HG02759 (cell line): ENCODE results near the gene SP3.

Source experiments
- ATAC-seq: cut with Tn5 transposase; IDR thresholded peaks from one replicate; pipeline ENCODE4 v1.9.1; 2021; ENCODE audit warnings: mild to moderate bottlenecking, moderate library complexity; ENCODE audit not compliant: unreplicated experiment

The SP3 gene

DNA sequence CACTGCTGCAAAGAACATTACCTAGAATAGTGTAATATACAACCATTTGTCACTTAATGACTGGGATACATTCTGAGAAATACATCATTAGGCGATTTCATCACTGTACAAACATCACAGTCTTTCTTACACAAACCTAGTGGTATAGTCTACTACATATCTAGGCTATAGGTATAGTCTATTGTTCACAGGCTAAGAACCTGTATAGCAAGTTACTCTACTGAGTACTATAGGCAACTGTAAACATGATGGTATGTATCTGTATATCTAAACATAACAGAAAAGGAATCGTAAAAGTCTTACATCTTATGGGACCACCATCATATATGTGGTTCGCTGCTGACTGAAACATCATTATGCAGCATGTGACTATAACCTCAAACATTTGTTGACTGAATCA is 21.4 kb downstream of the SP3 start:
- no peak for ATAC-seq

DNA sequence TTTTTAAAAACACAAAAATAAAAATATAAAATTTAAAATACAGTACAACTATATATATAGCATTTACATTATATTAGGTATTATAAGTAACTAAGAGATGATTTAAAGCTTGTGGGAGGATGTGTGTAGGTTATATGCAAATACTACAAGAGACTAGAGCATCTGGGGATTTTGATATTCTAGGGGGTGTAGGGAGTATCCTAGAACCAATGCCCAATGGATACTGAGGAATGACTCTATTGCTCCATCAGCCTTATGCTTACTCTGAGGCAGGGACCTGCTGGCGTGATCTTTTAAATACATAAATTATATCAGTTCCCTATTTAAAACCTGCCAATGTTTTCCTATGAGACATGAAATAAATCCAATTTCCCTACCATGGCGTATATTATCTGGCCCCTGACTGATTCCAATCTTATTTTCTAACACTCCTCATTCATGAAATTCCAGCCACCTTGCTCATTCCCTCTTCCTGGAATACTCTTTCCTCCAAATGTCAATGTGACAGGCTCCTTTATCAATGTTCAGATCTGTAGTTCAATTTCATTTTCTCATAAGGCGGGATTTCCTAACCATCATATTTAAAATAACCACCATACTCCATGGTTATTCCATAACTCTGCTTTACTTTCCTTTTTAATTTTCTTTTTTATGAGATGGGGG is 22.2 kb downstream of the SP3 start:
- ATAC-seq: no peak

DNA sequence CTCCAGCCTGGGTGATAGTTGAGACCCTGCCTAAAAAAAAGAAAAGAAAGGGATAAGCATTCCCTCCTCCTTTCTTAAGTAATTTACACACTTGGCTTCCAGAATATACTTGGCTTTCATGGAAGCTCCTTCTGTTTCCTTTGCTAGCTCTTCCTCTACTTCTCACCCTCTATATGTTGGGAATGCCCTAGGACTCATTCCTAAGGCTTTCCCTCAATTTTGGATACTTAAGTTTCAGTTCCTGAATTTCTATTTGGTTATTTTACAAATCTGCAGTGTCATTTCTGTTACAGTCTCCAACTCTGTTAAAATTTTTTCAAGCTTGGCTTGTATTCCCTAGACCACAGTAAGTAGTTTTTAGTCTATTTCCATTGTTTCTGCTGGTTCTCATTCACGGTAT is 23.6 kb downstream of the SP3 start:
- ATAC-seq: no peak

DNA sequence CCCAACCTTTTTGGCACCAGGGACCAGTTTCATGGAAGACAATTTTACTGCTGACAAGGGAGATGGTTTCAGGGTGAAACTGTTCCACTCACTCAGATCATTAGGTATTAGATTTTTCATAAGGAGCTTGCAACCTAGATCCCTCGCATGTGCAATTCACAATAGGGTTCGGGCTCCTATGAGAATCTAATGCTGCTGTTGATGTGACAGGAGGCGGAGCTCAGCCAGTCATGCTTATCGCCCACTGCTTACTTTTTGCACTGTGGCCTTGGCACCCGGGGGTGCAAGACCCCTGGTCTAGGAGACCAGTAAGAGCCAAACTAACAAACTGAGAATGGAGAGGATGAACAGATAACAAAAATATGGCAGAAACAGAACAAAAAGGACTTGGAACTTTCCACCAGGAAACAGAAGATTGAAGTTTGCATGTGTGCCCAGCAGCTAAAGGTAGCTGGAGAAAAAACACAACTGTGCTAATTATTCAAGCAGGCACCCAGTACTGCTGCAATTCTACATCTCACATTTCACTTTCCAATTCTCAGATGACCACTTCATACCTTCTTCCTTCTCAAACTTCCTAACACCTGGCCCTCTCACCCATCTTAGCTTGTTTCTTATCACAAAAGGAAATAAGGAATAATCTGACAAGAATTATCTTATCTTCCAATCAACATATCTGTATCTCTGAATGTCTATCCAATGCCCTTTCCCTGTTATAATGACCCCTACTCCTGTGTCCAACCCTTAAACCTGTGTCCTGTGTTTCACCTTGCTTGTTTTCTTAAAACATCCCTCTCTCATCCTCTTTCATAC is 24.8 kb downstream of the SP3 start:
- peak; percentile 32 for ATAC-seq

DNA sequence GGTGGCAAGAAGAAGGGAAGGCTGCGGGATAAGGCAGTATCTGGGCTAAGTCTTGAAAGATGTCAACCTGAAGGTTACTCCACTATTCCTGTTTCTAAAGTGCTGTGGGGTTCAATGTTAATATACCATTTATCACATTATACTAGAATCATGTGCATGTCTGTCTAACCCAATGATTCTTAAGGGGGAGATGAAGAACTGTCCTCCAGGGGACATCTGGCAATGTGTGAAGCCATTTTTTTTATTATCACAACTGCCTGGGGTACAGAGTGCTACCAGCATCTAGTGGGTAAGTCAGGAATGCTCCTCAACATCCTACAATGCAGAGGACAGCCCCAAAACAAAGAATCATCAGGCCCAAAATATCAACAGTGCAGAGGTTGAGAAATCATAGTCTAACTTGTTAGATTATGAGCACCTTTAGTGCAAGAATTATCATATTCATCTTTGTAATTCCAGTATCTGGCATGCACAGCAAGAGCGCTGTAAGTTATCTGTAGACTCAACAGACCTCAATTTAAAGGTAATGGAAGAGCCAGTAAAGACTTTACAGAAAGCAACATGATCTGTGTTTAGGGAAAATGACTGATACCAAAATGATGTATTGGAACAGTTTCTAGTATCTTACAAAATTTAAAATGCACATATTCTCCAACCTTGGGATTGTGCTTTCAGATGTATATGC is 26.3 kb downstream of the SP3 start:
- ATAC-seq: no peak

DNA sequence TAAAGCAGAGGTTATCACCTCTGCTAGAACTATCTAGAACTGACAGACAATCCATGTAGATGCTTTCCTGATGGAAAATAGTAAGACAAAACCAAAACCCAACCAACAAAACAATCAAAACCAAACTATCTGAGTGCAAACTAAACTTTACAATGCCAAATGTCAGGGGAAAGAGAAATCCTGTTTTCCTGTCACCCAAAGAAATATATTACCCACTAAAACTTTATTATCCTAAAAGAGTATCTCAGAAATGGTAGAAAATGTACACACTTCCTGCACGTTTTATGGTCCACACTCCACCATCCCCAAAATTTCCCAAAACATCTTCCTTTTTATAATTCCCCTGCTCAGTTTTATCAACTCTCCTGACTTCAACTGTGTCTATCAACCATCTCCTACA is 29.9 kb downstream of the SP3 start:
- ATAC-seq: no peak

DNA sequence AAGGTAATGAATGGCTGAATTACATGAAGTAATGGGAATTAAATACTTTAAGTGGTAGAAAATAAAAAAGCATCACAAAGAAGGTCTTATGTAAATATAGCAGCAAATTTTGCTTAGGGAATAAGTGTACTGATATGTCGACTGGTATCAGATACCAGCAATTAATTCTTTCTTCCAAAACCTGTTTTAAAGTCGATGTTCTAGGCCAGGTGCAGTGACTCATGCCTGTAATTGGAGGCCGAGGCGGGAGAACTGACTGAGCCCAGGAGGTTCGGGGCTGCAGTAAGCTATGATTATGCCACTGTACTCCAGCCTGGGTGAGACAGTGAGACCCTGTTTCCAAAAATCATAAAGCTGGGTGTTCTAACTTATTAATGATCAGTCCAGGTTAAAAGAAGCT is 30.3 kb downstream of the SP3 start:
- ATAC-seq: no peak

DNA sequence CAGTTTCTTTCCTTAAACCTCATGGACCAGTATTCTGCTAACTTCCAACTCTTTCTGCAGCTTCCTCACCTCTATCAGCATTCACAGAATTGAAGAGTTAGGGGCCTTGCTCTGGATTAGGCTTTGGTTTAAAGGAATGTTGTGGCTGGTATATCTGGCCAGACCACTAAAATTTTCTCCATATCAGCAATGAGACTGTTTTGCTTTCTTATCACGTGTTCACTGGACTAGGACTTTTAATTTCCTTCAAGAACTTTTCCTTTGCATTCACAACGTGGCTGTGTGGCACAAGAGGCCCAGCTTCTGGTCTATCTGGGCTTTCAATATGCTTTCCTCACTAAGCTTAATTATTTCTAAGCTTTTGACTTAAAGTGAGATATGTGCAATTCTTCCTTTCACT is 33.4 kb downstream of the SP3 start:
- no peak for ATAC-seq

DNA sequence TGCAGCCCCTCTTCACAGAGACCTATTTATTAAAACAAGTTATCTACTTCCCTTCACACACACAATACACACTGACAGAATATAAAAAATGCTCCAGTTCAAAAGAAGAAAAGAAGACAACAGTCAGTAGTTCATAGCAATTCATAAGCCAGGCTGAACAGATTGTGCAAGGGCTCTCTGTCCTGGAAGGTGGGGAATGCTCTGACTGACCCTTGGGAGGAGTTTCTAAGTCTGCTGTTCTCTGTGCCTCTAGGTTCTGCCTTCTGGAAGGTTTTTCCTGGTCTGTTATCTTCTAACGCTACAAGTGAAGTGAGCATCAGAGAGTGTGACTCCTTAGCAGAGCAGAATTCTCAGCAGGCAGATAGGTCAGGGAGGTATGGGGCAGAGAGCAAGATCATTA is 35.7 kb downstream of the SP3 start:
- ATAC-seq: no peak

DNA sequence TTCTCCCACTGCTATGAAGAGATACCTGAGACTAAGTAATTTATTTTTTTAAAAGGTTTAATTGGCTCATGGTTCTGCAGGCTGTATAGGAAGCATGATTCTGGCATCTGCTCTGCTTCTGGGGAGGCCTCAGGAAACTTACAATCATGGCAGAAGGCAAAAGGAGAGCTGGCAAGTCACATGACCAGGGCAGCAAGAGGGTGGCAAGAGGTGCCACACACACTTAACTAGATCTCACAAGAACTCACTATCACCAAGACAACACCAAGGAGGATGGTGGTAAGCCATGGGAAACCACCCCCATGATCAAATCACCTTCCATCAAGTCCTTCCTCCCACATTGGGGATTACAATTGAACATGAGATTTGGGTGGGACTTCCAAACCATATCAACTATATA is 38.3 kb downstream of the SP3 start:
- no peak for ATAC-seq

DNA sequence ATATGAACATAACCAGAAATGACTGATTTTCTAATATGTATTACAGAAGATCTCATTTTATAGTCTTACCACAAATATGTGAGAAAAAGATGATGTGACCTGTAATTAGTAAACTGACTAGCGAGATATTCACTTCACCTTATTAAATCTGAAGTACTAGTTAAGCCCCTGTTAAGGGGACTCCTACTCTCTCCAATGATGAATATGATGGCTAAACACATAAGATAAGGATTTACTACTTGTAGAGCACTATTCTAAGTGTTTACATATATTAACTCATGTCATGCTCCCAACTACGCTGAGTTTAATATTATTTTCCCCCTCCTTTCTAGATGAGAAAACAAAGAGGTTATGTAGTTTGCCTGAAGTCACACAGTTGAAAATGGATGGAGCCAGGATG is 40.9 kb downstream of the SP3 start:
- no peak for ATAC-seq

DNA sequence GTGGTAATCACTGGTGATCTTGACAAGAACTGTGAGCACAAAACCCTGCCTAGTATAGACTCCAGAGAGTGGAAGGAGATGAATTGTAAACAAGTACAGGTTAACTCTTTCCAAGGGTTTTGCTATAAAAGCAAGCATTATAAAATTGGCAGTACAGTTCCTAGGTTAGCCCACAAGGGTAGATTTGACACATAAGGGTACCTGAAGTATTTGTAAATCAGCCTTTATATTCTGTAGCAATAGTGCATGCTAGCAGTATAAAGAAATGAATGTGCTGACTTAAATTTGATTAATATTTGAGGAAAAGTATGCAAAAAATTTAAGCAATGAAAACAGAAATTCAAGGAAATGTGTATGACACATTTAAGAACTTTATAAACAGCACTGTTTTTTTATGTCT is 42.4 kb downstream of the SP3 start:
- ATAC-seq: no peak

DNA sequence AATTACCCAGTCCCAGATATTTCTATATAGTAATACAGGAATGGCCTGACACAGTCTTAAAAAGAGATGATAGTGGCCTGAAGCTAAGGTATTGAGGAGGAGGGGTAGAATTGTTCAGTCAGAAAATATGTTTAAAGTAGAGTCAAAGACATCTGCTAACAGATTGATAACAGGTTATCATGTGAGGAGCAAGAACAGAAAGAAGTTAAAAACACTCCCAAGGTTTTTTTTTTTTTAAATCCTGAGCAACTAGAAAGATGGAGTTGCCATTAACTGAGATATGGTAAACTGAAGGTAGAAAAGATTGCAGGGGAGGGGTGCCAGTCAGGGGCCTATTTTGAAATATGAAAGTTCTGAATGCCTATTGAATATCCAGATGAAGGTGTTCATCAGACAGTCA is 43.1 kb downstream of the SP3 start:
- ATAC-seq: no peak

DNA sequence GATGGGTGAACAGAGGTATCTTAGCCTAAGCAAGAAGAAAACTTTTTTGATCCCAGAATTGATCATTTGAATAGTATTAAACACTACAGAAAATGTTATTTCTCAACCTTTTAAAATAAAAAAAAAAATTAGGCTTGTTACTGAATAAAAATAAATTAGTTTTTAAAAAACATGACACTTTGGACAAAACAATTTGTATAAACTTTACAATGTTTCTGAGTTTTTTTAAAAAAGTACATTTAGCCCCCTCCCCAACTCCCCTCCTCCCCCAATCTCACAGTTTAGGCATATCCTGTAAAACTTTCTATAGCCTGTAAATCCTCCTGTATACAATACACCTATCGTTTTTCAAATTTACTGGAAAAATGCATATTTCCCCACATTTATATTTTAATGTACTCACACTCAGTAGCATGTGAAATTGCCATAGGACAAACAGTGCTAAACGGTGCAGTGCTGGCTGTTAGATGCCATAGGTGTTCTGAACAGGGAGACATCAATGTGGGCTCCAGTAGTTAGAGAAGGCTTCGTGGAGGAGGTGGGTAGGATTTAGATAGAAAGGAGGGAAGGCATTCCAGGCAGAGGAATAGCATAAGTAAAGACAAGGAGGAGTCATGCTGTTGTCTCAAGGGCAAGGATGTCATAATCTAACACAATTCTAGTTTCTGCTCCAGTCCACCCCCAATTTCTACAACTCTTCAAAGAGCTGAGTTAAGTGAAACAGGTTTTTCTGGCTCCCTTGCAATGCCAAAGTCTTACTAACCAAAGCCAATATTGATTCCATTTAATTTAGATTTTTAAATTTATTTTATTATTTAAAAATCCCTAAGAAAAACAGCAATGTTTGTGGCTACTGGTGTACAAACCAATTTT is 50.9 kb downstream of the SP3 start:
- no peak for ATAC-seq

DNA sequence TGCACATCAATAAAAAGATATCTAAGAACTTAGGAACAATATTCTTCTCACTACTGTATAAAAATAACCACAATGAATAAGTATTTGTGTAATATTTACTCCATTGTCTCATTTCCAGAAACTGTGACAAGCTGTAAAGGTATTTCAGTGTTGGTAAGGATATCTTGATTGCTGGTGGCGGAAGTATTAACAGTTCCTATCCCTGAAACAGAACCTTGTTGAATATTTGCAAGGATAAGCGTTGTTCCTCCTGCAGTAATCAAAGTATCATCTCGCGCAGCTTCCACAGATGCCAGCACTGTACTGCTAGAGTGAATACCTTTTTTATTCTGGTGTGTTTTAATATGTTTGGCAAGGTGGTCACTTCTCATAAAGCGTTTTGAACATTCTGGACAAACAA is 55.3 kb downstream of the SP3 start:
- no peak for ATAC-seq

DNA sequence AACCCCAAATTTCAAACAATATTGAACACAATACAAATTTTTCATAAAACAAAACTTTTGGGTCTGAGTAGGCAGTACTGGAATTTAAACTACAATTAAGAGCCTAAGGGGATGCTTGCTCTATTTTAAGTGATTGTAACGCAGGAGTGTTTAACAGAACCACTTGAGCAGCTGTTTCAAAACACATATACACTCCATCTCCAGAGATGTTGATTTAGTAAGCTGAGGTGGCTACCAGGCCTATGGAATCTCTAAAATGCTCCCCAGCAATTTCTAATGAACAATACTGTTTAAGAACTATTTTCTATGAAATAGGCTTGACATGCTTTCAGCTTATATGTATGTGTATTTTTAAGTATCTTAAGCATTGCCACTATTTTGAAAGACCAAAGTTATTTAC is 58.5 kb downstream of the SP3 start:
- ATAC-seq: no peak

DNA sequence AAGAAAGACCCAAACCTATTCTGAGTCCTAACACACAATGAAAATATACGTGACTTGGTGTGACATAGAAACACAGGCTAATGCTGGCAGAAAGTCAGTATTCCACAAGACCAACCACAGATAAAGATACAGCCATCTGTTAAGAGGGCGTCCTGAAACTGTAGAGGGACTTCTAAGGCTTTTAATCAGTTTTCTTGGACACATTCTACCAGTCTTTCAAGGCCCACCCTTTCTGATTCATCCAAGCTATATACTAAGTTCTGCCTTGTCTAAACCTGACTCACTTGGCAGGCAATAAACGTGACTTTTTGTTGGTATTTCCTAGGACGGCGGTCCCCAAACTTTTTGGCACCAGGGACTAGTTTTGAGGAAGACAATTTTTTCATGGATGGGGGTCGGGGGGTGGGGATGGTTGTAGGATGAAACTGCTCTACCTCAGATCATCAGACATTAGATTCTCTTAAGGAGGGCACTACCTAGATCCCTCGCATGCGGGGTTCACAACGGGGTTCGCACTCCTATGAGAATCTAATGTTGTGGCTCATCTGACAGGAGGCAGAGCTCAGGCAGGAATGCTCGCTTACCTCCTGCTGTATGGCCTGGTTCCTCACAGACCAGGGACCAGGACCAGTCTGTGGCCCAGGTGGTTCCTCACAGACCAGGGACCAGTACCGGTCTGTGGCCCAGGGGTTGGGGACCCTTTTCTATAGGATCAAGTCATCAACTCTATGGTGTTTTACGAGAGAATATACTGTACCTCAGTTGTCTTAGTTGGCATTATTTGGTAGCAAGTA is 61.4 kb downstream of the SP3 start:
- ATAC-seq: no peak

DNA sequence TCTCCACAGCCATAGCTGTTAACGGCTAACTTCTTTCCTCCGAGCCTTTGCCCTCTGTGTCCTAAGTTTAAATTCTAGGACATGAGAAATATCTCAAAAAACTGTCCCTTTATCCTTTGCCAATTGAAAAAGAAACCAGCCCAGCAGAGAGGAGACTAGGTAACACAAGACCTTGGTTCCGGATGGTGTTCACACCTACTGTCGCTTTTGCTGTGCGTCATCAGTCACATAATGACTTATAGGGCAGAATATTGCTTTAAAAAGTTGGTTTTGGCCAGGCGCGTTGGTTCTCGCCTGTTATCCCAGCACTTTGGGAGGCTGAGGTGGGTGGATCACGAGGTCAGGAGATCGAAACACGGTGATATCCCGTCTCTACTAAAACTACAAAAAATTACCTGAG is 66.2 kb downstream of the SP3 start:
- no peak for ATAC-seq

DNA sequence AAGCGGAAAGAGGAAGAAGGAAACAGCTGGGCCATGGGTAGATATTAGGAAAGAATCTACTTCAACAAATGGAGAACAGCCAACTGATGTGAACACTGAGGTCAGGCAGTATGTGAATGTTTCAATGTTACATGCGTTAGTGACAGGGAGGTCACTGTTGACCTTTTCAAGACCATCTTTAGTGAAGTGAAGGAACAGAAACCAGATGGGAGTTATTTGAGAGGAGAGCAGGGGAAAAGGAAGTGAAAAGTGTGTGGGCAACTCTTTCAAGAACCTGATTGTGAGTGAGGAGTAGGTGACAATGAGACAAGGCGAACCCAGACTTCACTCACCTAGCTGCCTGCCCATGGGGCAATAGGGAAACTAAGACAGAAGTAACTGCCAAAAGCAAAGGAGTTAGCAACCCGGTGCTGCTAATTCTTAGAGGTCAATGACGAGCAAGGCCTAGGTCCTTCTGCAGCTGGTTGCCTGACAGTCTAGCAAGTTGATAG is 67.0 kb downstream of the SP3 start:
- ATAC-seq: peak; percentile 96

DNA sequence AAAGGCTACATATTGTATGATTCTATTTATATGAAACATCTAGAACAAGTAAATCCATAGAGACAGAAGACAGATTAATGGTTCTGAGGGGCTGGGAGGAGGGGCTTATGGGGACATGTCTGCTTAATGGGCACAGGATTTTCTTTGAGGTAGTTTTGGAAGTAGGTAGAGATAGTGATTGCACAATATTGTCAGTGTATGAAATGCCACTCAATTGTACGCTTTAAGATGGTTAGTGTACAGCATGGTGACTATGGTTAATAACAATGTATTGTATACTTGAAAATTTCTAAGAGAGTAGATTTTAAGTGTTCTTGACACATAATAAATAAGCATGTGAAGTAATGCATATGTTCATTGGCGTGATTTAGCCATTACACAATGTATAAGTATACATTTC is 68.4 kb downstream of the SP3 start:
- ATAC-seq: no peak
